ENCODE measurements around the gene TELO2.

Gene TELO2

GRCh38 chr16:1539720-1540555 lies 46.8 kb downstream of the TELO2 start:
- DNase-seq = no peak

- no peak for DNase-seq
These were observed 47.3 kb downstream of the TELO2 start for GRCh38 chr16:1540556-1540855.

- no peak for DNase-seq
These were observed 48.4 kb downstream of the TELO2 start for GRCh38 chr16:1541293-1542165.

- no peak for DNase-seq
These were observed 49.0 kb downstream of the TELO2 start for GRCh38 chr16:1542166-1542500.

GRCh38 chr16:1542533-1542932 lies 49.4 kb downstream of the TELO2 start:
- DNase-seq = no peak

GRCh38 chr16:1543085-1543896 lies 50.1 kb downstream of the TELO2 start:
- DNase-seq = peak; percentile 95

GRCh38 chr16:1545044-1546040 lies 52.2 kb downstream of the TELO2 start:
- no peak for DNase-seq

GRCh38 chr16:1546430-1546829 lies 53.3 kb downstream of the TELO2 start:
- no peak for DNase-seq

GRCh38 chr16:1548233-1548632 lies 55.1 kb downstream of the TELO2 start:
- no peak for DNase-seq

GRCh38 chr16:1548727-1549126 lies 55.6 kb downstream of the TELO2 start:
- no peak for DNase-seq

- DNase-seq = no peak
These were observed 56.9 kb downstream of the TELO2 start for GRCh38 chr16:1550069-1550468.

- DNase-seq = no peak
These were observed 57.5 kb downstream of the TELO2 start for GRCh38 chr16:1550696-1551095.

GRCh38 chr16:1551166-1551565 lies 58.0 kb downstream of the TELO2 start:
- DNase-seq = no peak

- no peak for DNase-seq
These were observed 59.0 kb downstream of the TELO2 start for GRCh38 chr16:1552129-1552528.

- no peak for DNase-seq
These were observed 61.0 kb downstream of the TELO2 start for GRCh38 chr16:1553946-1554825.

- DNase-seq = no peak
These were observed 61.8 kb downstream of the TELO2 start for GRCh38 chr16:1554826-1555445.

- no peak for DNase-seq
These were observed 63.1 kb downstream of the TELO2 start for GRCh38 chr16:1556254-1556653.

GRCh38 chr16:1557074-1557473 lies 63.9 kb downstream of the TELO2 start:
- DNase-seq = no peak

- DNase-seq = no peak
These were observed 64.4 kb downstream of the TELO2 start for GRCh38 chr16:1557576-1557975.

- DNase-seq = no peak
These were observed 66.4 kb downstream of the TELO2 start for GRCh38 chr16:1559446-1559975.

All from MV-4-11 (cell line).